Mammary epithelial cell (primary cell): ENCODE measurements around the gene PAPPA2.

Source experiments
- CTCF ChIP-seq, 2 donors: IDR thresholded peaks in 1 of 2; conservative IDR thresholded peaks in 1 of 2; 2 replicates each; pipeline ENCODE4 v1.5.1; 2011 to 2012; ENCODE audit warnings: inconsistent platforms in 2 of 2, low read length in 2 of 2, mild to moderate bottlenecking in 2 of 2, control low read depth in 1 of 2, low read depth in 1 of 2; ENCODE audit not compliant: insufficient read depth in 1 of 2; ENCODE audit errors: extremely low read depth in 1 of 2
- EZH2 ChIP-seq: IDR thresholded peaks from 2 replicates; pipeline ENCODE4 v1.6.1; 2012; ENCODE audit warnings: low read length, inconsistent platforms, borderline replicate concordance

- TF ChIP-seq CTCF (conservative IDR thresholded peaks at IDR 0.05 in 1 of 2, IDR thresholded peaks at IDR 0.05 in 1 of 2; ENCODE audit: extremely low read depth in 1 of 2, insufficient read depth in 1 of 2, low read depth in 1 of 2, low read length in 2 of 2): no peak
- TF ChIP-seq EZH2: no peak
Observed at GRCh38 chr1:176719447-176719846, 256.5 kb downstream of the PAPPA2 start.
